AG09319 (cell line): ENCODE results near the gene WASHC2C.
"Not testable (repeated sequence)": the region's sequence is repeated elsewhere in the genome, so short reads cannot be mapped to it uniquely, and the experiment has no call there.

Source experiments
- DNase-seq: peaks from one replicate; pipeline ENCODE4 v3.0.0-alpha.2; 2010; ENCODE audit warnings: low read depth; ENCODE audit errors: extremely low read depth
- CTCF ChIP-seq: IDR thresholded peaks from 2 replicates; pipeline ENCODE4 v1.5.1; 2011; ENCODE audit warnings: low read depth, mild to moderate bottlenecking, inconsistent platforms, low read length, moderate library complexity

The WASHC2C gene

GRCh38 chr10:45817130-45817859 lies 90.2 kb downstream of the WASHC2C start:
- no peak for TF ChIP-seq CTCF
- no peak for DNase-seq

GRCh38 chr10:45817912-45818311 lies 90.8 kb downstream of the WASHC2C start:
- TF ChIP-seq CTCF: no peak
- DNase-seq: no peak

- no peak for DNase-seq
- TF ChIP-seq CTCF: no peak
Measured at GRCh38 chr10:45819552-45819951, 92.5 kb downstream of the WASHC2C start.

- not testable (repeated sequence) for DNase-seq
Measured at GRCh38 chr10:45820107-45820830, 93.2 kb downstream of the WASHC2C start.

GRCh38 chr10:45822918-45823317 lies 95.9 kb downstream of the WASHC2C start:
- DNase-seq: not testable (repeated sequence)
